ENCODE data around the gene FOXF2.

The FOXF2 gene

GRCh38 chr6:1379017-1379787, 10.2 kb upstream of the FOXF2 start:
- no peak for DNase-seq

- no peak for DNase-seq
These were observed 9.6 kb upstream of the FOXF2 start for GRCh38 chr6:1379788-1380147.

DNA sequence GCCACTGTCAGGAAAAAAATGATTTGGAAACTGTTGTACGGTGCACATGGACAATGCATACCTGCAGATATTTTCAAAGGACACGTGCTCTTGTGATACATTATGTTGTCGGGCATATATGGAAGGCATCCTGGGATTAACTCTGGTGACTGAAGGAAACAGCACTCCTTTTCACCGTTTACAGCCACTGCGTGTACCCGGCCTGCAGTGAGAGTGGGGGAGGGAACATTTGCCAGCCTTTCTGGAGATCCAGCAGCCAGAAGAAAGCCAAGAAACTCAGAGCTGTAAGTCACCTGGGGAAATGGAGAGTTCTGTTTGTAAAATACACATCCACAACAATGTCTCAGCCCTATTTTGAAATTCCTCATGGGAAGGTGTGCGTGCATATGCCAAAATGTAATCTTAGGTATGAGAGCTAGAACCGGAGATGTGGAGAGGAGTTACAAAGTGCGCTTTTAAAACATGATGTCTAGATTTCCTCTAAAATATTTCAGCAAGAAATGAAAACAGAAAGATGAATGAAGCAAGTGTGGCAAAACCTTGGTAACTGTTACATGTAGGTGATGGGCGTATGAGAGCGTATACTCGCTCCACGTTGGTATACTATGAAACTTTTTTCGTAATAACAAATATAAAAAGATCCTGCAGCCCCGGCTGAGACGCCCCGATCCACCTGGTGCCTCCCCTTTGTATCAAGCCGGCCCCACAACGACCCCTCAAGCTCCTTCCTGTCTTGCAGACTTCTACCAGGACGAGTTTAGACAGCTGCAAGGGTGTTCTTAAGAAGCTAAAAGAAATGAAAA, 8.6 kb upstream of the FOXF2 start:
- DNase-seq, result no peak

DNA sequence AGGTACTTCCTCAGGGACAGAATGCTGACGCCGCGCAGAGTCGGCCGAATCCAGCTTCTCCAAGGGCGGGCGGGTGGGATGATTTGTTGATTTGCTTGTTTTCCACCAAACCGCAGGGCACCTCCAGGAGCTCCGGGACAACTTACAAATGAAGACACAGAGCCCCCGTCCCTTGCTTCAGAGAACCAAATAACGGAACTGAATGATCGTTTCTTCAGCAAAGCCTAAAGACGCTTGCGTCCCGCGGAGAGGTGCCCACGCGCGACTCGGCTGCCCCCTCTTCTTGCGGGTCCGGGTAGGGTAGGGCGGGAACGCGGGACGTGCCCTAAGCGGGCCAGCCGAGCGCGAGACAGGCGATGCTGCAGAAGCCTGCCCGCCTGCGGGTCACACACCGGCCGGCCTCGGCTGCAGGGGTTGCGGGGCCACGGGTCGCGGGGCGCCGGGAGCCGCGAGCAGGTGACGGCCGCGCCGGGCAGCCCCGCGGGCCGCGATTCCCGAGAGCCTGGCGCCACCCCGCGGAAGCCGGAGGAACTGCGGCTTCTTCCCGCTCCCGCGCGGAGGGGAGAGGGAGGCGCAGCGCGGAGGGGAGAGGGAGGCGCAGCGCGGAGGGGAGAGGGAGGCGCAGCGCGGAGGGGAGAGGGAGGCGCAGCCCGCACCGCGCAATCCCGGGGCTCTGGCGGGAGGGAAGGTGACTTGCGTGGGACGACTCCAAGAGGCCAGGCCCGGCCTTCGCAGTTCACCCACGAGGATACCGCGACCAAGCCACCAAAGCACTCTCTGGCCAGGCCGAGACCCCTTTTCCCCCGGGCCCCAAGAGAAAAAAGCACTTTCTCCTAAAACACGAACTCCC, 7.7 kb upstream of the FOXF2 start:
- peak; percentile 2 for DNase-seq

- DNase-seq, result no peak
These were observed 7.0 kb upstream of the FOXF2 start for GRCh38 chr6:1382331-1382882.

DNA sequence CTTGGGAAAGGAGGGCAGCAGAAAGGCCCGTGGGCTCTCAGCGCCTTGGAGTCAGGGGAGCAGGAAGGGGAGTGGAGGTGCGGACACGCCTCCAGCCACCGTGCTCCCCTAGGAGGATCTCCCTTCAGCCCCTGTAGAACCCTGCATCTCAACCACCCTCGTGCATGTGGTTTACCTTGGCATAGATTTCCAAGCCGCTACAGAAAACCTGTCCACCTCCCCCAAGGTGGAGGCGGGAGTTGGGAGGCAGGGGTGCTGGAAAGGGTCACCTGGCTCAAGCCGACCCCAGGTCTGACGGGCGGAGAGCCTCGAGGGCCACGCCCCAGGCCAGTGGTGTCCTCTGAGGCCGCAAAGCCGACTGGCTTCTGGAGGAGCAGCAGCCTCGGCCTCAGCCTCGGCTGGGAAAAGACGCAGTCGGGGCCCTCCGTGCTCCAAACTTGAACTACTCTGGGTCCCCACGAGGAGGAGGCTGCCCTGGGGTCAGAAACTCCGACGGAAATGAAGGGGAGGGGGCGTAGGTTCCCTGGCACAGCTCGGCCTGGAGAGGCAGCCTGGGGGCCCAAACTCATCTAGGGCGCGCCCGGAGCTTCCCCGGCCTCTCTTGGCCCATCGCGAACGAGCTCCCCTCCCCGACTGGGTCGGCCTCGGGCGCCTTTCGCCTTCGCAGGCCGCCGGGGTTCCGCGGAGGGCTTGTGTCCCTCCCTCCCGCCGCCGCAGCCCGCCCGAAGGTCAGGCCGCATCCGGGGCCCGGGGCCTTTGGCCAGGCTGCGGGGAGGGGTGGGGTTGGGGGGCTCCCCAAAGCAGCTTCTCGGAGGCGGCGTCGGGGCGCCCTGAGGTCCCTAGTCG, 6.3 kb upstream of the FOXF2 start:
- DNase-seq, result no peak

DNA sequence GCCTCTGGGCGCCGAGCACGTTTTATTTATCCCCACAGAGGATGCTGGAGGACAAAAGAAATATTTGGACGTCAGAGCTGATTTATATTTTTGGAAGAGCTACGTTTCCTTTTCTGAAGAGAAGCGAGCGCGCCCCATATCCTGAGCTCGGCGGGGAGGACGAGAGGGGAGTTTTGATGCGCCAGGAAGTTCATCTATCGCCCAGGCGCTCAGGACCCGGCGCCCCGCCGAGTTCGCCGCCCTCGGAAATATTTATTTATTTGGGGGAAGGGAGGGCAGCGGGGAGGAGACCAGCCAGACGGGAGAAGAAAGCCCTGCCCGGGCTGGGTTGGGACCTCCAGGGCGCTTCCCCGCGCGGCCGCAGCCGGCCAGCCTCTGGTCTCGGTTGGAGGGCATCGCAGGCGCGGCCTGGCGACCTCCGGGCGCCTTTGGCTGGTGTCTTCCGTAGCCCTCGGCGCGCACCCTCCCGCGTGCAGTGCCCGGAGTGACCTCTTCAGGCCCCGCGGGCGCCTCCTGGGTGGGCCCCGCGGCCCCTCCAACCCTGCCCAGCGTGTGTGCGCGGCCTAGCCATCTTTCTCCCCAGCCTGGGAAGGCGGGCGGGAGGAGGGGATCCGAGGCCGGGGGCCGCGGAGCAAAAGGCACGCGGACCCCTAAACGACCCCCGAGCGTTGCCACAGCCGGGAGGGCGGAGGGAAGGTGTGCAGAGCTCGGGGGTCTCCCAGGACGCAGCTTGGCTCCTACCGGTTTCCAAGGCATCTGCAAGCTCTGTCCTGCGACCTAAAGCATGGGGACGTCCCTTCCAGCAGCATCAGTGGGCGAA, 5.4 kb upstream of the FOXF2 start:
- DNase-seq, result no peak

DNA sequence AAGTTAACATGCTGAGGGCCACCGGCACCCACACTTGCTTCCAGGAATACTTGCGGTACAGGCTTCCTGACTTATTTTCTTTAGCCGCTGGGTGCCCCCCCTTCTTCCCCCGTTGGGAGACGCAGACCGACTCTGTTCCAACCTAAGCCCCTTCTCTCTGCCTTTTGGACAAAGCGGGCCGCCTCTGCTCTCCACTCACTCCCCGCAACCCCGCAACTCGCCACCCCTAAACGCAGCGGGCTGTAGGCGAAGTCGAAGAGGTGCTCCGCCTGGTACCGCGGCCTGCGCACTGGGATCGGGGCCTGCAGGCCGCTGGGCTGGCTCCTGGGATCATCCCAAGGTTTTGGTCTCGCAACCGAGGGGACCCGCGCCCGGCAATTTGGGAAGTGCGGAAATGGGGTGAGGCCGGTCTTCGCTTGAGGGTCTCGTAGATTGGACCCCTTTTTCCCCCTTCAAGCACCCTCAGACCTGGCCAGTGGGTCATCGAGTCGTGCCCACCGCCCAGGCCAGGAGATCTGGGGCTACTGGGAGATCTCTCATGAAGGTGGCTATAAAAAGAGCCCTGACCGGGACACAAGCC, 4.7 kb upstream of the FOXF2 start:
- no peak for DNase-seq

DNA sequence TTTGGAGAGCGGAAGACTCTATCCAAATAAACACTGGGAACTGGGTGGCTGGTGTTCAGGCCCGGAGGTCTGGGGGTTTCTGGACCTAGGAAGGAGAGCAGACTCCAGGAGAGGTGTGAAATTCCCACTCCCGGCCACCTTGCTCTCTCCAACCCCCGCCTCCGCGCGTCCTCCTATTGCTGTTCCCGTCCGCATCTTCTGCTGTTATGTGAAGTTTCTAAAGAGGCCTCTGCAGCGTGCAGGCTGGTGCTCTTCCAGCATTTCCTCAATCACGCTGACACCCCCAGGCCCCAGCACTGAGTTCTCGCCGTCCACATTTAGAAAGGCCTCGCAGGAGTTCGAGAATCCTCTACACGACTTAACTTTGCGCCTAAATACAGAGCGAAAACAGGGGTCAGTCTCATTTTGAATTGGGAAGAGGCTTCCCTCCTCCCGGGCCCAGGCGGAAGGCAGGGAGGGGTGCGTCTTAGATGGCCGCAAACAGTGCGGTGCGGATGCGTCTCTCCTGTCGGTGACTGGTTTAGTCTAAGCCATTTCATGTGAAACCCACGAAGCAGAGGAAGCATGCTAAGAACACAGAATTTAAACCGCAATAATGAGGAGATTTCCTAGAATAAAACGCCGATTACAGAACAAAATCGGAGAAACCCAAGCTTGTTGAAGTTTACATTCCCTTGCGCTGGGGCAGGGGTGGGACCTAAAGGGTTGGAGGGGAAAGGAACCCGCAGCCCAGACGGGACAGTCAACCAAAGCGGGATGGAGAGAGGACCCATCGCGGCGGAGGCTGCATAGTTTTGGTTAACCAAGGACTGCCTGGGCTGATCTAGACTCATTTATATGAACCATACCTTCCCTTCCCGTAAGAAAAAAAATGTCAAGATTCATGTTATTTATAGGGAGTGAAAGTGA, 4.0 kb upstream of the FOXF2 start:
- no peak for DNase-seq

DNA sequence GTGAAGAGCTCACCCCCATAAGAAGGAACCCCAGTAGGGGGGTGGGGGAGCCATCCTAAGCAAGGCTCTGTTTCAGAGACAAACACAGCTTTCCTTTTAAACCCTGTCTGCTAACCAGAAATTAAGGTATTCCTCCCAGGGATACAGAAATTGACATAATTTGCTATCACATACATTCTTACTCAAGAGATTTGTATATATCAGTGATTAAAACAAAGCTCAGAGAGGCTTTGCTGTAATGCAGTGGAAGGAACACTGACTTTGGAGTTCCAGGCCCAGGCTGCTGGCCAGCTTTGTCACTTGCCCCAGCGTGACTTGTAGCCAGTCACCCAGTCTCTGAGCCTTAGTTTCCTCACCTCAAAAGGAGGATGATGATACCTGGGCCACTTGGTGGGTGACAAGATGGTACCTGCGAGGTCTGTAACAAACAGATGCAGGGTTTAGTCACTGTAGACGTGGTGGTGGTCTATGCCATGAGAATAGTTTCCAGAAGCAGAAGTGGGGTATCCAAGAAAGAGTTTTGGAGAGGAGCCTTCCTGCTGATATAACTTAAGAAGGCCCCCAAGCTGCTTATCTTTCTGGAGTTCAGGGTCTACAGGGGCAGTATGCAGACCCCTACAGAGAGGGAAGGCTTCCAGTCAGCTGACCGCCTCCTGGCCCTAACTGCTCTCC, 3.2 kb upstream of the FOXF2 start:
- DNase-seq, result no peak

DNA sequence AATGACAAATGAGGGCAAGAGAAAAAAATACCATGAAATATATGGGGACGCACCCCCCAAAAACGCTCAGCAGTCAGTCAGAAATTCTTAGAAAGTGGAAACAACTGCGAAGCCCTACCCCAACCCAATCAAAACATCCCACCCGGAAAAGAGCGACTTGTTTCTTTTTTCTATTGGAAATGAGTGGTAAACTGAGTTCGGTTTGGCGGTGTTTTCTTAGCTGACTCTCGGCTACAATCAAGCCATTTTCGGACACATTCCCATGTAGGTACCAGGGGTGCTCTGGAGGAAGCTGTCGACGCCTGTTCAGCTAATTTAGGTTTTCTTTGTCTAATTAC, 1.9 kb upstream of the FOXF2 start:
- no peak for DNase-seq

GRCh38 chr6:1387876-1388629, 1.3 kb upstream of the FOXF2 start:
- DNase-seq, result no peak

DNA sequence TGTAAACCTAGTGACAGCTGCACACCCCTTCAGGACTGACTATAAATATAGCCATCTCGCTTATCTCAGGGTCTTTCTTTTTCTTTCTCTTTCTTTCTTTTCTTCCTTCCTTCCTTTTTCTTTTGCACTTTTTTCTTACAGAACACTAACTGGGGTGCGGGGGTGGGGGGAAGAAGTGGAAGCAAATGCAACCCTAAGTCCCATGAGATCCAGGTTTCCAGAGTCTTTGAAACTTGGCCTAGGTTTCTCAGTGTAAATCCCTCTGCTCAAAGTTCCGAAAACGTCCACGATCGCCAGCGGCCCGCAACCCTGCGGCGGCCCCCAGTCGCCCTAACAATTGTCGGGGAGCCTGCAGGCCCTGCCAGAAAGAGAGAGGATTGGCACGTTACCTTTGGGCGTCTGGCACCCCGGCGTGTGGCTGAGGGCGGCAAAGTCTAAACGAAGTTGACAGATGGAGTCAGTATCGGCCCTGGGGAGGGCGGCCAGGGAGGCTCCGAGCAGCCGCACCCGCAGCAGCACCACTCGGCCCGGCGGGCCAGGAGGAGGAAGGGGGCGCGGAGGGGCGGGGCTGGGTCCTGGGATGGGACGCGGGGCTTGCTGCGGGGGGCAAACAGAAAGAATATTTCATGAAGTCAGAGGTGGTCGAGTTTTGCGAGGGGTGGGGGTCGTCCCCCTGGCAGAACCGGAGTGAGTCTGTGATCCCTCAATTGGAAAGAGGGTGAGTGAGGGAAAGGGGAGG, 577 bp upstream of the FOXF2 start:
- DNase-seq, result no peak

DNA sequence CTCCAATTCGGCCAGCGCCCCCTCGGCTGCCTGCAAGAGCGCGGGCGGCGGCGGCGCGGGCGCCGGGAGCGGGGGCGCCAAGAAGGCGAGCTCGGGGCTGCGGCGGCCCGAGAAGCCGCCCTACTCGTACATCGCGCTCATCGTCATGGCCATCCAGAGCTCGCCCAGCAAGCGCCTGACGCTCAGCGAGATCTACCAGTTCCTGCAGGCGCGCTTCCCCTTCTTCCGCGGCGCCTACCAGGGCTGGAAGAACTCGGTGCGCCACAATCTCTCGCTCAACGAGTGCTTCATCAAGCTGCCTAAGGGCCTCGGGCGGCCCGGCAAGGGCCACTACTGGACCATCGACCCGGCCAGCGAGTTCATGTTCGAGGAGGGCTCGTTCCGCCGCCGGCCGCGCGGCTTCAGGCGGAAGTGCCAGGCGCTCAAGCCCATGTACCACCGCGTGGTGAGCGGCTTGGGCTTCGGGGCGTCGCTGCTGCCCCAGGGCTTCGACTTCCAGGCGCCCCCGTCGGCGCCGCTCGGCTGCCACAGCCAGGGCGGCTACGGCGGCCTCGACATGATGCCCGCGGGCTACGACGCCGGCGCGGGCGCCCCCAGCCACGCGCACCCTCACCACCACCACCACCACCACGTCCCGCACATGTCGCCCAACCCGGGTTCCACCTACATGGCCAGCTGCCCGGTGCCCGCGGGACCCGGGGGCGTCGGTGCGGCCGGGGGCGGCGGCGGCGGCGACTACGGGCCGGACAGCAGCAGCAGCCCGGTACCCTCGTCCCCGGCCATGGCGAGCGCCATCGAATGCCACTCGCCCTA, 963 bp downstream of the FOXF2 start:
- no peak for DNase-seq

- DNase-seq, result no peak
These were observed 1.8 kb downstream of the FOXF2 start for GRCh38 chr6:1390946-1391799.

DNA sequence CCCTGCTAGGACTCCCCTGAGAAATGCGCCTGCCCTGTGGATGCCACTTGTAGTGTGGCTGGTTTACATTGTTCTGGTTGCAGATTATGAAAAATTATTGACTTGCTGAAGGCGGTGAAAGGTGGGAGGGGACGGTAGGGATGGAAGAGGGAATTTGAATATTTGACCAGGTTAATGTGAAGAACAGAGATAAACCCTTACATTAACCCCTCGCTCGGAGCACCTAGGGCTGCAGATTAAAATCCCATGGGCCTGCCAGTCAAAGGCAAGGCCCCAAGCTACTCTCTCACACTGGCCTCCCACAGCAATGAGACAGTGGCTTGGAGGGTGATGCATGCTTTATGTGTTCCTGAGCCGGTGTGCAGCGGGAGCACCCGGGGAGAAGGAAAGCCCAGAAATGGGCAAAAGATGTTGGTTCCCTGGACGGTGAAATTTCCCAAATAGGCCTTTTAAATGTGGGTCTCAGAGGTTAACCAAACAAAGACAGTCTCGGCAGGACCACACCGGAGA, 2.5 kb downstream of the FOXF2 start:
- DNase-seq, result no peak

Data from NCI-H774 (cell line).